ENCODE results near the gene VCPKMT. TPM values are rescaled to one million over a fixed set of nuclear protein-coding genes. Genes with fewer than 3 reads are reported as not detected.

The VCPKMT gene
- total RNA-seq, 1 donor from 2014 or later, result 2.5 TPM

Other genes starting within 250 kb of the VCPKMT start
- gene ARF6, start 223.5 kb downstream of the VCPKMT start, total RNA-seq, result 23.8 TPM
- 29.5 TPM for gene SOS2, start 115.0 kb upstream of the VCPKMT start, total RNA-seq
- 13.2 TPM for gene L2HGDH, start 195.7 kb upstream of the VCPKMT start, total RNA-seq
- gene DMAC2L, start 195.8 kb upstream of the VCPKMT start, total RNA-seq, result 25.4 TPM